GM20431 (cell line): Measurements from ENCODE around the gene KCNC1.

ENCODE experiments used
- in situ Hi-C: fragments of 300-500 bp; cut with MseI, MboI; formaldehyde crosslinking; loops from one replicate; pipeline ENCODE4 v1.15.0; 2020; ENCODE audit warnings: low sequenced_read_pairs; ENCODE audit not compliant: unreplicated experiment

The KCNC1 gene

GRCh38 chr11:17770048-17770652 lies 35.6 kb downstream of the KCNC1 start:
- in situ Hi-C loops: no loop called here

GRCh38 chr11:17770917-17771316 lies 36.3 kb downstream of the KCNC1 start:
- in situ Hi-C loops: no loop called here

- in situ Hi-C loops: no loop called here
These were observed 36.8 kb downstream of the KCNC1 start for GRCh38 chr11:17771415-17771814.

GRCh38 chr11:17771841-17772401 lies 37.3 kb downstream of the KCNC1 start:
- in situ Hi-C loops: no loop called here

GRCh38 chr11:17772704-17773600 lies 38.4 kb downstream of the KCNC1 start:
- in situ Hi-C loops: no loop called here

GRCh38 chr11:17773674-17774073 lies 39.1 kb downstream of the KCNC1 start:
- in situ Hi-C loops: no loop called here

- in situ Hi-C loops: no loop called here
These were observed 39.9 kb downstream of the KCNC1 start for GRCh38 chr11:17774232-17775034.

GRCh38 chr11:17775035-17775348 lies 40.4 kb downstream of the KCNC1 start:
- in situ Hi-C loops: no loop called here

- in situ Hi-C loops: no loop called here
These were observed 41.1 kb downstream of the KCNC1 start for GRCh38 chr11:17775507-17776211.

- in situ Hi-C loops: no loop called here
These were observed 41.8 kb downstream of the KCNC1 start for GRCh38 chr11:17776212-17776875.

GRCh38 chr11:17777086-17777737 lies 42.6 kb downstream of the KCNC1 start:
- in situ Hi-C loops: no loop called here

- in situ Hi-C loops: no loop called here
These were observed 43.1 kb downstream of the KCNC1 start for GRCh38 chr11:17777738-17778091.

GRCh38 chr11:17778352-17778751 lies 43.8 kb downstream of the KCNC1 start:
- in situ Hi-C loops: no loop called here

GRCh38 chr11:17778956-17779860 lies 44.6 kb downstream of the KCNC1 start:
- in situ Hi-C loops: no loop called here

GRCh38 chr11:17779861-17780594 lies 45.4 kb downstream of the KCNC1 start:
- in situ Hi-C loops: no loop called here

GRCh38 chr11:17780668-17781067 lies 46.1 kb downstream of the KCNC1 start:
- in situ Hi-C loops: no loop called here

- in situ Hi-C loops: no loop called here
These were observed 46.6 kb downstream of the KCNC1 start for GRCh38 chr11:17781221-17781620.
